Neural cell (in vitro differentiated cells): Measurements from ENCODE around the gene DDX56.

Source experiments
- EP300 ChIP-seq: fragments of 450-650 bp; conservative IDR thresholded peaks from 2 replicates; pipeline ENCODE4 v1.6.1; 2014; ENCODE audit warnings: antibody characterized with exemption, mild to moderate bottlenecking, moderate library complexity; ENCODE audit not compliant: poor library complexity, severe bottlenecking
- EZH2 ChIP-seq: fragments of 200-600, 300-800 bp; shearing (Covaris generic), sonication (generic); IDR thresholded peaks from 2 replicates; pipeline ENCODE4 v1.6.1; 2014; ENCODE audit warnings: antibody characterized with exemption, low read length, borderline replicate concordance, mild to moderate bottlenecking; ENCODE audit not compliant: insufficient read depth, poor library complexity, severe bottlenecking
- MXI1 ChIP-seq: fragments of 450-650 bp; conservative IDR thresholded peaks from 2 replicates; pipeline ENCODE4 v1.6.1; 2014; ENCODE audit warnings: antibody characterized with exemption, mild to moderate bottlenecking; ENCODE audit not compliant: poor library complexity, severe bottlenecking
- RAD21 ChIP-seq: fragments of 450-650 bp; conservative IDR thresholded peaks from 2 replicates; pipeline ENCODE4 v1.6.1; 2014; ENCODE audit warnings: antibody characterized with exemption, mild to moderate bottlenecking, moderate library complexity
- TAF1 ChIP-seq: IDR thresholded peaks from 2 replicates; pipeline ENCODE4 v1.6.1; 2012; ENCODE audit warnings: low read depth
- TF ChIP-seq, protein P1 (sequence below): fragments of 450-650 bp; IDR thresholded peaks from 2 replicates; pipeline ENCODE4 v1.5.1; 2014; ENCODE audit warnings: antibody characterized with exemption, mild to moderate bottlenecking, moderate library complexity; ENCODE audit not compliant: poor library complexity, severe bottlenecking
- TF ChIP-seq, protein P2 (sequence below): IDR thresholded peaks from 2 replicates; pipeline ENCODE4 v1.6.1; 2012; ENCODE audit warnings: borderline replicate concordance

DNA sequence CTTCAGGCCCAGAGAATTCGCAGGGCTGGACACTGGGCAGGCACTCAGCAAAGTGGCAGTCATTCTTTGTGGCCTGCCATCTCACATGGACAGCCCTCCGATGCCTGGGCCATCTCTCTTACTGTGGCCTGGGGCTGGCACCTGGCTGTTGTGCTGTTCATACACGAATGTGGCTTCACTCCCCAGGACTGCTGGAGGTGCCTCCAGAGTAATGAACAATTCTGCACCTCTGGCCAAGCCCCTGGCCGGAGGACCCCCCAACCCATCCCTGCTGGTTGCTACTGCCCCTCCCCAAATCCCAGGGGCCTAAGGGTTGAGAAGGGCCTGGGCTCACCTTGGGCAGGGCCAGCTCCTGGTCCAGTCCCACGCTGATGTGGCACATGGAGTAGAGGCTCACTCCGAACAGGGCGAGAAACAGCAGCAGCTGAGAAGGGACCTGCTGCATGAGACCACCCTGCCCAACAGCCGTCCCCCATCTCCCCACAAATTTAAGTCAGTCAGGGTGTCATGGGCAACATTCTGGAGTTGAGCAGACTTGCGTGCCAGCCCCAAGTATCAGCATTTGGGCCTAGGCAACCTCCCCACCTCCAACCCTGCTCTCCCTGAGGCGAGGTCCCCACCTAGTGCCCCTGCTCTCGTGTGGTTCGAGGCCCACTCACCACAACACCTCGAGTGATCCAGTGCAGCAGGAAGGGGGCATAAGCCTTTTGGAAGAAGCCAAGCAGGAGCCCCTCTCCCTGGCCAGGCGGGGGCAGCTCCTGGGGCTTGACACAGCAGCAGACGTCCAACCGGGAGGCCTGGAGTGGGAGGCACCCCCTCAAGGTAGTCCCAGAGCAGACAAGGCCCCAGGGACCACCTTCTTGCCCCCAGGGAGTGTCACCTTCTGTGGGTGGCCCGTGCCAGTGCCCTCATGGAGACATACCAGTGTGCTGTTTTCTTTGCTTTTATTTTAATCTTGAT, 42.0 kb downstream of the DDX56 start:
- TF ChIP-seq, protein P1, sequence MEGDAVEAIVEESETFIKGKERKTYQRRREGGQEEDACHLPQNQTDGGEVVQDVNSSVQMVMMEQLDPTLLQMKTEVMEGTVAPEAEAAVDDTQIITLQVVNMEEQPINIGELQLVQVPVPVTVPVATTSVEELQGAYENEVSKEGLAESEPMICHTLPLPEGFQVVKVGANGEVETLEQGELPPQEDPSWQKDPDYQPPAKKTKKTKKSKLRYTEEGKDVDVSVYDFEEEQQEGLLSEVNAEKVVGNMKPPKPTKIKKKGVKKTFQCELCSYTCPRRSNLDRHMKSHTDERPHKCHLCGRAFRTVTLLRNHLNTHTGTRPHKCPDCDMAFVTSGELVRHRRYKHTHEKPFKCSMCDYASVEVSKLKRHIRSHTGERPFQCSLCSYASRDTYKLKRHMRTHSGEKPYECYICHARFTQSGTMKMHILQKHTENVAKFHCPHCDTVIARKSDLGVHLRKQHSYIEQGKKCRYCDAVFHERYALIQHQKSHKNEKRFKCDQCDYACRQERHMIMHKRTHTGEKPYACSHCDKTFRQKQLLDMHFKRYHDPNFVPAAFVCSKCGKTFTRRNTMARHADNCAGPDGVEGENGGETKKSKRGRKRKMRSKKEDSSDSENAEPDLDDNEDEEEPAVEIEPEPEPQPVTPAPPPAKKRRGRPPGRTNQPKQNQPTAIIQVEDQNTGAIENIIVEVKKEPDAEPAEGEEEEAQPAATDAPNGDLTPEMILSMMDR: no peak
- TF ChIP-seq, protein P2, sequence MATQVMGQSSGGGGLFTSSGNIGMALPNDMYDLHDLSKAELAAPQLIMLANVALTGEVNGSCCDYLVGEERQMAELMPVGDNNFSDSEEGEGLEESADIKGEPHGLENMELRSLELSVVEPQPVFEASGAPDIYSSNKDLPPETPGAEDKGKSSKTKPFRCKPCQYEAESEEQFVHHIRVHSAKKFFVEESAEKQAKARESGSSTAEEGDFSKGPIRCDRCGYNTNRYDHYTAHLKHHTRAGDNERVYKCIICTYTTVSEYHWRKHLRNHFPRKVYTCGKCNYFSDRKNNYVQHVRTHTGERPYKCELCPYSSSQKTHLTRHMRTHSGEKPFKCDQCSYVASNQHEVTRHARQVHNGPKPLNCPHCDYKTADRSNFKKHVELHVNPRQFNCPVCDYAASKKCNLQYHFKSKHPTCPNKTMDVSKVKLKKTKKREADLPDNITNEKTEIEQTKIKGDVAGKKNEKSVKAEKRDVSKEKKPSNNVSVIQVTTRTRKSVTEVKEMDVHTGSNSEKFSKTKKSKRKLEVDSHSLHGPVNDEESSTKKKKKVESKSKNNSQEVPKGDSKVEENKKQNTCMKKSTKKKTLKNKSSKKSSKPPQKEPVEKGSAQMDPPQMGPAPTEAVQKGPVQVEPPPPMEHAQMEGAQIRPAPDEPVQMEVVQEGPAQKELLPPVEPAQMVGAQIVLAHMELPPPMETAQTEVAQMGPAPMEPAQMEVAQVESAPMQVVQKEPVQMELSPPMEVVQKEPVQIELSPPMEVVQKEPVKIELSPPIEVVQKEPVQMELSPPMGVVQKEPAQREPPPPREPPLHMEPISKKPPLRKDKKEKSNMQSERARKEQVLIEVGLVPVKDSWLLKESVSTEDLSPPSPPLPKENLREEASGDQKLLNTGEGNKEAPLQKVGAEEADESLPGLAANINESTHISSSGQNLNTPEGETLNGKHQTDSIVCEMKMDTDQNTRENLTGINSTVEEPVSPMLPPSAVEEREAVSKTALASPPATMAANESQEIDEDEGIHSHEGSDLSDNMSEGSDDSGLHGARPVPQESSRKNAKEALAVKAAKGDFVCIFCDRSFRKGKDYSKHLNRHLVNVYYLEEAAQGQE: no peak
- TF ChIP-seq EZH2: no peak
- TF ChIP-seq RAD21: no peak
- no peak for TF ChIP-seq MXI1
- TF ChIP-seq TAF1: no peak
- no peak for TF ChIP-seq EP300
